ENCODE measurements around the gene TRPV2. TPM values are rescaled to one million over a fixed set of nuclear protein-coding genes. Genes with fewer than 3 reads are reported as not detected.

The TRPV2 gene
- total and polyA plus RNA-seq, 9 of the 15 experiments (the other 6 are each of a cell fraction or from before 2014, with no cell fraction given): 10.0 to 97.5 (median 30.3) TPM

- 83% methylated on average over 11 of the region's 12 CpGs for WGBS (ENCODE audit: insufficient coverage, low coverage, missing lambda C conversion rate)
- Histone ChIP-seq H3K27me3 (ENCODE audit: control insufficient read depth in 2 of 2, insufficient read depth in 2 of 2, low read length in 2 of 2) (no peaks in the 10 kb centered on the region), H3K4me1 (replicated peaks in 1 of 2; ENCODE audit: control insufficient read depth in 2 of 2, insufficient read depth in 2 of 2, low read length in 2 of 2) (peaks cover 19 to 26% of the 10 kb centered on the region in 2 experiments), H3K9ac (ENCODE audit: insufficient read depth in 1 of 2, low read depth in 2 of 2, low read length in 2 of 2) (0 out of 4 replicates have a peak overlapping the region, but pooled peaks of 1 of the 2 experiments have one; percentile 54), H3K9me1 (ENCODE audit: control insufficient read depth, insufficient read depth, low read length) (peaks cover 10% of the 10 kb centered on the region), H3K36me3 (ENCODE audit: control insufficient read depth, insufficient read depth, low read length) (peaks cover 78% of the 10 kb centered on the region), H2AFZ (ENCODE audit: low read depth, low read length) (no peak overlapping the region), H3K4me2 (ENCODE audit: insufficient read depth, low read length) (no peak overlapping the region), H3K4me3 (no peak overlapping the region), H3K9me3 (replicated peaks; ENCODE audit: control insufficient read depth, insufficient read depth, low read depth, low read length) (no peaks in the 10 kb centered on the region), H3K79me2 (ENCODE audit: control insufficient read depth, insufficient read depth, low read length) (peaks cover 39% of the 10 kb centered on the region), H3K27ac (ENCODE audit: extremely low read depth, low read depth, low read length) (no peak overlapping the region; the same call in 2 of the 3 replicates), H4K20me1 (replicated peaks; ENCODE audit: control insufficient read depth, insufficient read depth, low read length) (peaks cover 64% of the 10 kb centered on the region)
- DNase-seq (ENCODE audit: extremely low read depth in 1 of 4, low spot score in 3 of 4) (no peak), ATAC-seq (no peak), FAIRE-seq (no peak)
- ChIA-PET POLR2A (interaction anchor here (1.3 to 1.5 kb wide), 2 partner anchors 11 to 75 kb away, joined by 4 to 5 read pairs; no protein-coding TSS in a partner anchor), CTCF (ENCODE audit: low intra/inter-chr PET ratio) (no interaction called here)
- peak; percentile 21 for TF ChIP-seq POLR2B (IDR thresholded peaks at IDR 0.05; ENCODE audit: low read depth, partially characterized antibody)
- TF ChIP-seq ZNF143 (CRISPR knock-in tag; IDR thresholded peaks at IDR 0.05): no peak
- TF ChIP-seq SUPT5H (IDR thresholded peaks at IDR 0.05): peak; percentile 36; the same call in 1 of the 2 replicates
- no peak for TF ChIP-seq ZNF75A (CRISPR knock-in tag; IDR thresholded peaks at IDR 0.05)
- TF ChIP-seq BHLHE40 (IDR thresholded peaks at IDR 0.05; ENCODE audit: low read length): no peak
- TF ChIP-seq E2F6 (IDR thresholded peaks at IDR 0.05; ENCODE audit: borderline replicate concordance in 1 of 2, extremely low read depth in 1 of 2, insufficient read depth in 1 of 2, insufficient read length in 1 of 2, low read depth in 1 of 2, low read length in 1 of 2, poor library complexity in 1 of 2, severe bottlenecking in 1 of 2): peak in 1 of 2 experiments; percentile 40
- TF ChIP-seq POLR2A (conservative IDR thresholded peaks at IDR 0.05): peak; percentile 41; the same call in 1 of the 2 replicates
- TF ChIP-seq ZFPM2 (CRISPR knock-in tag; IDR thresholded peaks at IDR 0.05): no peak
- no TSS peak for BruUV-seq (replicated peaks)
- in situ Hi-C loops (cut with MboI) (no loop called here), intact Hi-C loops (cut with micrococcal nuclease) (no loop called here)
These were observed 31.1 kb downstream of the TRPV2 start for GRCh38 chr17:16446338-16446983.
